ENCODE data around the gene CRHR1. TPM values are rescaled to one million over a fixed set of nuclear protein-coding genes. Genes with fewer than 3 reads are reported as not detected.

CRHR1 gene
- total RNA-seq, 1 experiment from 2014 or later, result not detected

- intact Hi-C loops (cut with micrococcal nuclease; ENCODE audit: unreplicated experiment), result no loop called here
These were observed 65.9 kb downstream of the CRHR1 start for GRCh38 chr17:45850011-45850410.

GRCh38 chr17:45850468-45850867 is 66.3 kb downstream of the CRHR1 start:
- no TSS peak for BruUV-seq (replicated peaks)
- no peak overlapping the region for H3K27ac ChIP-seq
- CTCF ChIA-PET, result no interaction called here
- no peaks in the 10 kb centered on the region for H3K9me3 ChIP-seq (ENCODE audit: insufficient read depth, low read depth)
- intact Hi-C loops (cut with micrococcal nuclease; ENCODE audit: unreplicated experiment), result no loop called here
- H2AFZ ChIP-seq, result no peak overlapping the region
- no peak overlapping the region for H3K4me2 ChIP-seq
- H4K20me1 ChIP-seq (ENCODE audit: insufficient read depth), result no peaks in the 10 kb centered on the region
- H3K36me3 ChIP-seq (ENCODE audit: low read depth), result no peaks in the 10 kb centered on the region
- TF ChIP-seq EZH2 (IDR thresholded peaks at IDR 0.05; ENCODE audit: low read depth) (no peak), CTCF (conservative IDR thresholded peaks at IDR 0.05) (no peak)
- H3K79me2 ChIP-seq (ENCODE audit: low read depth), result no peaks in the 10 kb centered on the region
- POLR2A ChIA-PET (ENCODE audit: unreplicated experiment), result no interaction called here
- H3K9me2 ChIP-seq (ENCODE audit: insufficient read depth), result no peaks in the 10 kb centered on the region
- H3K27me3 ChIP-seq (ENCODE audit: insufficient read depth, low read depth), result peaks cover 86% of the 10 kb centered on the region
- no peaks in the 10 kb centered on the region for H3F3A ChIP-seq (ENCODE audit: insufficient read depth, low read depth)
- no peak overlapping the region for H3K4me3 ChIP-seq
- H3K4me1 ChIP-seq (replicated peaks; ENCODE audit: insufficient read depth), result no peaks in the 10 kb centered on the region
- DNase-seq, result no peak

More at GRCh38 chr17:45850011-45850410, 65.9 kb downstream of the CRHR1 start:
- no TSS peak for BruUV-seq (replicated peaks)
- H3K4me3 ChIP-seq, result no peak overlapping the region
- no peak overlapping the region for H2AFZ ChIP-seq
- CTCF ChIA-PET, result no interaction called here
- no peaks in the 10 kb centered on the region for H3K9me2 ChIP-seq (ENCODE audit: insufficient read depth)
- no peaks in the 10 kb centered on the region for H3K79me2 ChIP-seq (ENCODE audit: low read depth)
- DNase-seq, result no peak
- POLR2A ChIA-PET (ENCODE audit: unreplicated experiment), result no interaction called here
- H3F3A ChIP-seq (ENCODE audit: insufficient read depth, low read depth), result no peaks in the 10 kb centered on the region
- no peaks in the 10 kb centered on the region for H4K20me1 ChIP-seq (ENCODE audit: insufficient read depth)
- H3K36me3 ChIP-seq (ENCODE audit: low read depth), result no peaks in the 10 kb centered on the region
- H3K4me1 ChIP-seq (replicated peaks; ENCODE audit: insufficient read depth), result no peaks in the 10 kb centered on the region
- H3K27me3 ChIP-seq (ENCODE audit: insufficient read depth, low read depth), result peaks cover 86% of the 10 kb centered on the region
- H3K9me3 ChIP-seq (ENCODE audit: insufficient read depth, low read depth), result no peaks in the 10 kb centered on the region
- TF ChIP-seq EZH2 (IDR thresholded peaks at IDR 0.05; ENCODE audit: low read depth), result no peak
- TF ChIP-seq CTCF (conservative IDR thresholded peaks at IDR 0.05), result no peak
- H3K4me2 ChIP-seq, result no peak overlapping the region
- H3K27ac ChIP-seq, result no peak overlapping the region

- no peak for TF ChIP-seq EZH2 (IDR thresholded peaks at IDR 0.05; ENCODE audit: low read depth)
- no peak for TF ChIP-seq CTCF (conservative IDR thresholded peaks at IDR 0.05)
- Histone ChIP-seq H3K9me2 (ENCODE audit: insufficient read depth) (no peaks in the 10 kb centered on the region), H3F3A (ENCODE audit: insufficient read depth, low read depth) (no peaks in the 10 kb centered on the region), H4K20me1 (ENCODE audit: insufficient read depth) (no peaks in the 10 kb centered on the region), H3K79me2 (ENCODE audit: low read depth) (no peaks in the 10 kb centered on the region), H3K9me3 (ENCODE audit: insufficient read depth, low read depth) (no peaks in the 10 kb centered on the region), H3K36me3 (ENCODE audit: low read depth) (no peaks in the 10 kb centered on the region), H3K4me3 (no peak overlapping the region), H3K27me3 (ENCODE audit: insufficient read depth, low read depth) (peaks cover 84% of the 10 kb centered on the region), H3K4me2 (no peak overlapping the region), H2AFZ (no peak overlapping the region), H3K27ac (no peak overlapping the region), H3K4me1 (replicated peaks; ENCODE audit: insufficient read depth) (no peaks in the 10 kb centered on the region)
- intact Hi-C loops (cut with micrococcal nuclease; ENCODE audit: unreplicated experiment), result no loop called here
- CTCF ChIA-PET, result interaction anchor here (0.6 kb wide), 1 partner anchor 635 kb away, joined by 4 read pairs; no protein-coding TSS in a partner anchor
- DNase-seq, result no peak
- POLR2A ChIA-PET (ENCODE audit: unreplicated experiment), result no interaction called here
- BruUV-seq (replicated peaks), result no TSS peak
These were observed 66.9 kb downstream of the CRHR1 start for GRCh38 chr17:45851022-45851421.
